Lung (tissue), 12 donors: ENCODE data around the gene ITPRID1. TPM values are rescaled to one million over a fixed set of nuclear protein-coding genes. Genes with fewer than 3 reads are reported as not detected.

Source experiments
- ATAC-seq: fragments of 200-7000 bp; cut with Tn5 transposase; one replicate; pipeline ENCODE4 v1.9.1; 2020; ENCODE audit warnings: moderate number of reproducible peaks; ENCODE audit not compliant: insufficient read depth, low FRiP score
- DNase-seq, 3 donors: peaks; one replicate each; pipeline ENCODE4 v3.0.0-alpha.2; 2013 to 2017
- H3K27ac ChIP-seq, 2 donors: one replicate each; pipeline ENCODE4 v1.5.1; 2013; ENCODE audit warnings: mild to moderate bottlenecking in 2 of 2, moderate library complexity in 2 of 2, control low read depth in 1 of 2, inconsistent platforms in 1 of 2, low read depth in 1 of 2, low read length in 1 of 2
- H3K27me3 ChIP-seq, 3 donors: one replicate each; pipeline ENCODE4 v1.5.1; 2013; ENCODE audit warnings: low read length in 2 of 3; ENCODE audit not compliant: control insufficient read depth in 3 of 3, insufficient read depth in 3 of 3
- H3K36me3 ChIP-seq, 4 donors: one replicate each; pipeline ENCODE4 v1.5.1; 2013; ENCODE audit warnings: low read length in 4 of 4, mild to moderate bottlenecking in 1 of 4, moderate library complexity in 1 of 4; ENCODE audit not compliant: control insufficient read depth in 4 of 4, insufficient read depth in 4 of 4
- H3K4me1 ChIP-seq, 5 donors: one replicate each; pipeline ENCODE4 v1.5.1; 2013; ENCODE audit warnings: low read length in 5 of 5, mild to moderate bottlenecking in 2 of 5, moderate library complexity in 1 of 5; ENCODE audit not compliant: control insufficient read depth in 5 of 5, insufficient read depth in 5 of 5
- H3K4me3 ChIP-seq: one replicate; pipeline ENCODE4 v1.5.1; 2013; ENCODE audit warnings: mild to moderate bottlenecking, control low read depth, moderate library complexity
- H3K9ac ChIP-seq, 2 donors: one replicate each; pipeline ENCODE4 v1.5.1; 2013; ENCODE audit warnings: low read length in 2 of 2, control low read depth in 1 of 2; ENCODE audit not compliant: insufficient read depth in 1 of 2
- H3K9me3 ChIP-seq, 4 donors: one replicate each; pipeline ENCODE4 v1.5.1; 2013; ENCODE audit warnings: low read length in 3 of 4, mild to moderate bottlenecking in 1 of 4, moderate library complexity in 1 of 4; ENCODE audit not compliant: control insufficient read depth in 4 of 4, insufficient read depth in 3 of 4
- WGBS, 2 donors: extraction: QIAGEN DNeasy Blood & Tissue Kit; methylation state at CpG; one replicate each; pipeline ENCODE4 v1.1.7; 2013; 5-methylcytosine and 5-hydroxymethylcytosine counted together
- polyA plus RNA-seq, 2 donors: library from polyadenylated mRNA; stranded (reverse); fragments of 200-250 nt; gene quantifications; one replicate each; pipeline ENCODE4 v1.2.1, GENCODE V29; 2013
- total RNA-seq, 2 donors: library from RNA; depleted of rRNA in 1 of 2; stranded (reverse); fragments of >200 nt in 1 of 2; gene quantifications; one replicate each; pipeline ENCODE4 v1.2.1, GENCODE V29; 2014 to 2021
- TF ChIP-seq, protein P1 (sequence below): IDR thresholded peaks from 2 replicates; pipeline ENCODE4 v1.5.1; 2012; ENCODE audit warnings: mild to moderate bottlenecking; ENCODE audit errors: control extremely low read depth, extremely low read depth
- donor health status: control.
- donor health status: control.
- donor health status: Bipolar disorder and iron deficiency.
- donor health status: healthy.
- donor health status: DM: yes; HTN: yes; CAD: no.

Gene ITPRID1
- total and polyA plus RNA-seq, 4 donors, result 0.03 to 2.4 (median 0.28) TPM

DNA sequence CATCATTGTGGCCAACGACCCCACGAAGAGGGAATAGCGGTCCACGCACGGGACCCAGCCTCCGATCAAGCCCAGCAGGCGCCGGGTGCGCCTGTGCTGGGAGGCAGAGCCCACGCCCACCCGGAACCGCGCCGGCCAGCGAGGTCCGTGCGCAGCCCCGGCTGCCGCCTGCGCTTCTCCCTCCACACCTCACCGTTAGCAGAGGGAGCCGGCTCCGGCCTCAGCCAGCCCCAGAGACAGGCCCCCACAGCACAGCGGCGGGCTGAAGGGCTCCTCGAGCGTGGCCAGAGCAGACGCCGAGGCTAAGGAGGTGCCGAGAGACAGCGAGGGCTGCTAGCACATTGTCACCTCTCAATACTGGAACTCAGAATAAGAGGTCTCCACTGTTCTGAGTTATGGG lies 3.6 kb downstream of the ITPRID1 start:
- Histone ChIP-seq H3K9ac (no peak overlapping the region), H3K27me3 (no peaks in the 10 kb centered on the region), H3K4me3 (no peak overlapping the region), H3K36me3 (no peaks in the 10 kb centered on the region), H3K4me1 (no peaks in the 10 kb centered on the region), H3K9me3 (no peaks in the 10 kb centered on the region), H3K27ac (no peak overlapping the region)
- ATAC-seq (no peak), DNase-seq (no peak)
- WGBS, 2 donors, result 94 to 96% methylated on average over 29 to 31 of the region's 31 CpGs
- TF ChIP-seq, protein P1, sequence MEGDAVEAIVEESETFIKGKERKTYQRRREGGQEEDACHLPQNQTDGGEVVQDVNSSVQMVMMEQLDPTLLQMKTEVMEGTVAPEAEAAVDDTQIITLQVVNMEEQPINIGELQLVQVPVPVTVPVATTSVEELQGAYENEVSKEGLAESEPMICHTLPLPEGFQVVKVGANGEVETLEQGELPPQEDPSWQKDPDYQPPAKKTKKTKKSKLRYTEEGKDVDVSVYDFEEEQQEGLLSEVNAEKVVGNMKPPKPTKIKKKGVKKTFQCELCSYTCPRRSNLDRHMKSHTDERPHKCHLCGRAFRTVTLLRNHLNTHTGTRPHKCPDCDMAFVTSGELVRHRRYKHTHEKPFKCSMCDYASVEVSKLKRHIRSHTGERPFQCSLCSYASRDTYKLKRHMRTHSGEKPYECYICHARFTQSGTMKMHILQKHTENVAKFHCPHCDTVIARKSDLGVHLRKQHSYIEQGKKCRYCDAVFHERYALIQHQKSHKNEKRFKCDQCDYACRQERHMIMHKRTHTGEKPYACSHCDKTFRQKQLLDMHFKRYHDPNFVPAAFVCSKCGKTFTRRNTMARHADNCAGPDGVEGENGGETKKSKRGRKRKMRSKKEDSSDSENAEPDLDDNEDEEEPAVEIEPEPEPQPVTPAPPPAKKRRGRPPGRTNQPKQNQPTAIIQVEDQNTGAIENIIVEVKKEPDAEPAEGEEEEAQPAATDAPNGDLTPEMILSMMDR, result no peak

GRCh38 chr7:31518766-31519165 lies 4.9 kb downstream of the ITPRID1 start:
- ATAC-seq, result no peak
- no peaks in the 10 kb centered on the region for H3K36me3 ChIP-seq
- 90 to 91% methylated on average over 4 of the region's 4 CpGs for WGBS, 2 donors
- no peaks in the 10 kb centered on the region for H3K27me3 ChIP-seq
- no peaks in the 10 kb centered on the region for H3K9me3 ChIP-seq
- no peaks in the 10 kb centered on the region for H3K4me1 ChIP-seq
- no peak overlapping the region for H3K27ac ChIP-seq
- no peak for DNase-seq
- no peak overlapping the region for H3K9ac ChIP-seq
- H3K4me3 ChIP-seq, result no peak overlapping the region
- TF ChIP-seq, protein P1, result no peak

DNA sequence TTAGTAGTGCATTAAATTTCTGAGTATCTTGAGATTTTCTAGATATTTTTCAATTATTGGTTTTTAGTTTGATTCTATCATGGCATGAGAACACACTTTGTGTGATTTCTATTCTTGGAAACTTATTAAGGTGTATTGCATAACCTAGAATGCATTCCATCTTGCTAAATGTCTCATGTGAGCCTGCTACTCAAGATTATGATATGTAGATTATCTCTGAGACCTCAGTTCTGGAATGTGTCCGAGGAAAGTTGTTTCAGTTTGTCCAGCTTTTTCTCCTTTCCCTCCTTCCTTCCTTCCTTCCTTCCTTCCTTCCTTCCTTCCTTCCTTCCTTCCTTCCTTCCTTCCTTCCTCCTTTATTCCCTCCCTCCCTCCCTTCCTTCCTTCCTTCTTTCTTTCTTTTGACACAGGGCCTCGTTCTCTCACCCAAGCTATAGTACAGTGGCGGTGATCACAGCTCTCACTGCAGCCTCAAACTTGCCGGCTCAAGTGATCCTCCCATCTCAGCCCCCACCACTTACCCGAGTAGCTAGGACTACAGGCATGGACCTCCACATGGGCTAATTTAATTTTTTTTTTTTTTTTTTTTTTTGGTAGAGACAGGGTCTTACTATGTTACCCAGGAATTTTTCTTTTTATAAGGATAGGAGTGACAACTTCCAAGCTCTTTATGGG lies 7.6 kb downstream of the ITPRID1 start:
- Histone ChIP-seq H3K9ac (no peak overlapping the region), H3K36me3 (no peaks in the 10 kb centered on the region), H3K4me1 (no peaks in the 10 kb centered on the region), H3K4me3 (no peak overlapping the region), H3K9me3 (no peaks in the 10 kb centered on the region), H3K27me3 (no peaks in the 10 kb centered on the region), H3K27ac (no peak overlapping the region)
- ATAC-seq, result no peak
- 71 to 78% methylated on average over 5 of the region's 5 CpGs for WGBS, 2 donors
- no peak for DNase-seq
- TF ChIP-seq, protein P1, result no peak

- H3K4me1 ChIP-seq, result no peaks in the 10 kb centered on the region
Measured at GRCh38 chr7:31526864-31527263, 13.0 kb downstream of the ITPRID1 start.

More at GRCh38 chr7:31526864-31527263, 13.0 kb downstream of the ITPRID1 start:
- no peaks in the 10 kb centered on the region for H3K9me3 ChIP-seq
- H3K9ac ChIP-seq, result no peak overlapping the region
- no peak overlapping the region for H3K27ac ChIP-seq
- H3K27me3 ChIP-seq, result no peaks in the 10 kb centered on the region
- no peaks in the 10 kb centered on the region for H3K36me3 ChIP-seq
- no peak for DNase-seq
- H3K4me3 ChIP-seq, result no peak overlapping the region
- TF ChIP-seq, protein P1, result no peak
- ATAC-seq, result peak; percentile 47
